HG03135 (cell line): Measurements from ENCODE around the gene ADAR.

Experiments used
- ATAC-seq: cut with Tn5 transposase; IDR thresholded peaks from one replicate; pipeline ENCODE4 v1.9.1; 2021; ENCODE audit warnings: mild to moderate bottlenecking, moderate library complexity; ENCODE audit not compliant: unreplicated experiment

The ADAR gene

DNA sequence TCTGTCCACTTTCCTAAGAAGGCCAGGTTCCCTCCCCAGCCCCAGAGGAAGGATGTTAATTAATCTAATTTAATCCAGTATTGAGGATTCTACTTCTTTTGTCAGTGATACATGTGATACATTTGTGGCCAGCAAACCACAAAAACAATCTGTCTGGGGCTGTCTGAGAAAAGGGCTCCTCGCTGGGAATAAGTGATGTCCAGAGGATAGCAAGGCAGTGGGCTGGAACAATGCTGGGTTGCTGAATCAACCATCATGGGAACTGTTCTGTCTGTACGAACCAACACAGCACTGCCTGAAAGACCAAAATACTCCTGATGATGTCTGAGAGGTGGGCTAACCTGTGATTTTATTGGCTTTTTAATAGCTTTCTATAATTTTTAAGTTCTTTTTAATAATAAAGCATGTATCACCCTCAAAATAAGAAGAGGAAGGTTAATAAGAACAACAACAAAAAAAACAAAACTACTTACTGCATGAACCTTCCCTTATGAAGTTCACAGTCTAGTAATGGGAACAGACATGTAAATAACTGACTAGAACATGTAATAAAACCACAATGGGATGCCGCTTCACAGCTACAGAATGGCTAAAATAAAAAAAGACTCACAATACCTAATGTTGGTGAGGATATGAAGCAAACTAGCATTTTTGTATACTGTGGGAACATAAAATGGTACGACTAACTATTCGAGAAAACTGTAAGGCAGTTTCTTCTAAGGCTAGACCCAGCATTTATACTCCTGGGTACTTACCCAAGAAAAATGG is 11.4 kb upstream of the ADAR start:
- no peak for ATAC-seq

DNA sequence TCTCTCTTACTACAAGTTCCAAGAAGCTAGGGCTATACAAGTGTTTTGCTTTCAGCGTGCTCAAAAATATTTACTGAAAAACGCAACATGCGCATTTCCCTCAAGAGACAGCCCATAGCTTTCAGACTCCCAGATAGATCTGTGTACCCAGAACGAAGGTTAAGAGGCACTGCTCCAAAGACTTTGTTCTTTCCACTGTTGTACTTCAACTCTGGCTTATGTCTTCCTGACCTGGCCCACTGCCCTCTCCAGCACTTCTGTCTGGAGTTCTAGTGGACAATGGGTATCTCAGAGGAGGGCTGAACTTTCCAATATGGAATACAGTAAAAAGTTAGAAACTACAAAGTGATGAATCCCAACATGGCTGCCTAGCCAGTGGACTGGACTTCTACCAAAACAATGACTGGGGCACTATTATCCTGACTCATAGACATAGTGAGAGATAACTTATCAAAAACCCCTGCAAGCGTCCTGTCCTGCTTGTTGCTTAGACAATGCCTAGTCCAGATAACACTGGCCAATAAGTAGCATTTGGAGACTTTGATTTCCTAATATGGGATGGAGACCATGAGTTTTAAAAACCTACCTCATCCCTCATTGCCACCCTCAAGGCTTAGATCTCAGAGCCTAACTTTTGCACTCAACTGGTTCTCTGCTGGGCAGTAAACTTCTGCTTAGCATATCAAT is 8.8 kb upstream of the ADAR start:
- no peak for ATAC-seq

DNA sequence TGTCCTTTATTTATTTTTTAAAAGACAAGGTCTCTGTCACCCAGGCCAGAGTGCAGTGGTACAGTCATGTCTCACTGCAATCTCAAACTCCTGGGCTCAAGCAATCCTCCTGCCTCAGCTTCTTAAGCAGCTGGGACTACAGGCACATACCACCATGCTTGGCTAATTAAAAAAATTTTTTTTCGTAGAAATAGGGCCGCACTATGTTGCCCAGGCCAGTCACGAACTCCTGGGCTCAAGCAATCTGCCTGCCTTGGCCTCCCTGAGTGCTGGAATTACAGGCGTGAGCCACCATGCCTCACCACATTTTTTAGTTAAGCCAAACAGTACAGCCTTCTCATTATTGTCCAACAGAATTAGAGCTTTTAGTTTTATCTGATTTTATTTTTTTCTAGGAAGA is 7.4 kb upstream of the ADAR start:
- no peak for ATAC-seq

DNA sequence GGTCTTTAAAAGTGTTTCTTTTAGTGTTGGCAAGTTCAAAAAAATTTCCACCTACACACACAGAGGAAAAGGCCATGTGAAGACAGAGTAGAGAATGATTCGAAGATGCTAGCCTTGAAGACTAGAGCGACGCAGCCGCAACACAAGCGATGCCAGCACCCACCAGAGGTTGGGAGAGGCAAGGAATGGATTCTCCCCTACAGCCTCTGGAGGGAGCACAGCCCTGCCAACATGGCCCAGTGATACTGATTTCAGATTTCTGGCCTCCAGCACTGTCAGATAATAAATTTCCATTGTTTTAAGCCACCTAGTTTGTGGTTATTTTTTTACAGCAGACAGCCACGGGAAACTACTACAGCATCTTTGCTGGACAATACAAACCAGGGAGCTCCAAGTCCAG is 6.9 kb upstream of the ADAR start:
- no peak for ATAC-seq

DNA sequence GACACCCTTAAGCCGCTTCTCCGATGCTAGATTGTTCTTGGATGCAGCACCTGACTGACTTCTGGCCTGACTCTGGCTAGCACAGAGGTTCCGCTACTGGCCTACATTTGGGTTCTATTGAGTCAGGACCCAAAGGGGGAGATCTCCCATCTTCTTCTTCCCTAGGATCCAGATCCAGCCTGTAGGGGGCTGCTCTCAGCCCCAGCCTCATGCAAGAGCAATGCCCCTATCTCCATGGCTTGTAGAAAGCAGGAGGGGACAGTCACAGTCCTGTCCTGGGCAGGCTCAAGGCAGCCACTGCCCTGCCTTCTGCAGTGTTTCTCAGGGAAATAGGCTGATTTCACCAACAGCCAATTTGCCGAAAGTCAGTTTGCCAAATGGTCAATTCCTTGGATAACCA is 6.3 kb upstream of the ADAR start:
- no peak for ATAC-seq

DNA sequence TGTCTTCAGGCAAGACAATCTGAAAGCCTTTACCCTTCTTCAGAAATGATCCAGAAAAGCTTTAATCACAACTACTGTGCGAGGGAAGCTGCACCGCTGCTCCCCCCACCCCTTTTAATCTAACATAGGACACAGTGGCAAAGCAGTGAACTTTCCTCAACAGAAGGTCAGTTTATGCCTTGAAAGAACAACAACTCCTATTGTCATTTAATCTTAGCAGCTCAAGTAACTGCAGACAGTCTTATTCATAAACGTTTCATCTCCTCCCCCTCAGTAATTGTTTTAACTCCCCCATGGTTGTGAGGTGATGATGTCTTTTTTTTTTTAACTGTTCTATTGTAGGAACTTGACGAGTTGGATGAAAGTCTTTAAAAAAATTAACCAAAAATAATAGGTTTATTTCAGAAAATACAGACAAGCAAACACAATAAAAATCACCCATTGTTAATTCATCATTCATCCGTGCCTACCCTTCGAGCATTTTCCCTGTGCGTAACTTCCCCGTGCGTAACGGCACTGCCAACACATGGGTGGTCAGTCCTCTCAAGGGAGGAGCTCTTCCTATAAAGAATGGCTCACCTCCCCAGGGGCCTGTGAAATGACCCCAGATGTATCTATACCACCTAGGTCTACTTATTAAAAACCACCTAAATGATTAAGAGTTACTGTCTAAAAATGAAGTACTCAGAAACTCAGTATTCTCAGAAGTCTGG is 3.3 kb upstream of the ADAR start:
- no peak for ATAC-seq

DNA sequence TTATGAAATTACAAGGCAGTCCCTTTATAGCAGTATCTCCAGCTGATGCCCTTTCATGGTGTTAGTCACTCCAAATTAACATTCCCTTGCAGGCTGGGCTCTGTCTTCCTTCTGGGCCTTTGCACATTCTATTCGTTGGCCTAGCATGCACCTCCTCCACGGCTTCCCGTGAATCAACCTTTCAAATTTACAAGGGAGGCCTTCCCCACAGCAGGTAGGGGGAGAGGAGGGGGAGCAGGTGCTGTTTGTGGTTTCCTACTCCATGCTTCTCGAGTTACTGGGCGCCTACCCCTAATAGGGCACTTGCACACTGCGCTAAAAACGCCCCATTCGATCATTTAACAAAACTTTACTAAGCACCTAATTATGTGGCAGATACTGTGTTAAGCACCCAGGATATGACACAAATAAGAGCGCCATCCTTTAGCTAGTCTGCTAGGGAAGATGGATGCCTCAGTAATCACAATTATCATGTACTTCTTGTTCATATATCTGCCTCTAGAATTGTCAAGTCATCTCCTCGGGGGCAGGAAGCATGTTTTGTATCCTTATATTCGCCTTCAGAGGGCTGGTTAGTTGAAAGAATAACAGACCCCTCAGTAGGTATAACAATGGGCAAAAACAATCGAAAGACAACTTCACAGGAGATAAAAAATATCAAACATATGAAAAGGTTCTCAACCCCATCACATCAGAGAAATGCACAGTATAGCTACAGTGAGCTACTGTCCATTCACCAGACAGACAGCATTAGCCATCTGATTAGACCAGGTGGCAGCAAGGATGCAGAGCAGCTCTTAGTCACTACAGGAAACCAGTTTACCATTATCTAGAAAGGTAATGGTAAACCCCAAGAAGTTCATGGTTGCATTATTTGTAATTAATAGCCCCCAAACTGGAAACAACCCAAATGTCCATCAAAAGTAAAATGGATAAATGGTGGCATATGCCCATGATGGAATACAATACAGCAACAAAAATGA is 1.7 kb upstream of the ADAR start:
- no peak for ATAC-seq

DNA sequence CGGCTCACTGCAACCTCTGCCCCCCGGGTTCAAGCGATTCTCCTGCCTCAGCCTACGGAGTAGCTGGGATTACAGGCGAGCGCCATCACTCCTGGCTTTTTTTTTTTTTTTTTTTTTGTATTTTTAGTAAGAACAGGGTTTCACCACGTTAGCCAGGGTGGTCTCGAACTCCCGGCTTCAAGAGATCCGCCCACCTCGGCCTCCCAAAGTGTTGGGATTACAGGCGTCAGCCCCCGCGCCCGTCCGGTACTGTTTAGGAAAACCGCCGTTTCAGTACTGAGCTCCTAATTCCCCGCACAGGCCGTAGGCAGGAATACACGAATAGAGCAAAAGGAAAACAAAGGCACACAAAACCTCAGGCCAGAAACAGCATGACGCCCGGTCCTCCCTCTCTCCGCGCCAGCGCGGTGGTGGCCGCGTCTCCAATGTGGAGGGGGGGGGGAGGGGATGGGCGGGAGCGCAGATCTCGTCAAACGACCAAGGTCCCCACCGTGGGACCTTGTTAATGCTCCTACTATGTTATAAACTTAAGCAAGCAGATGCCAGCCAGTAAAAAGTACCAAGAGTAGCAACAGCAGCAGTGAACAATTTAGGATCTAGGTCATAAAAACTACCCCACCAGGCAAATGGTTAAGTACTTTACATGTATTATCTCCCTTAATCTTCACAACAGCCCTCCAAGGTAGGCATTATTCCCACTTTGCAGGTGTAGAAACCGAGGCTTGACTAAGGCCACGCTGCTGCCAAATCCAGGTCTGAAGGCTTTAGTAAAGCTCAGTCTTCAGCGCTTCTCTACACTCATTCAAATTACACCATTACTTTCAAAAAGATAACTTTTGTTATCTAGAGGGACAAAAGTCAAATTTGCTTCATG is 648 bp upstream of the ADAR start:
- ATAC-seq, result no peak

DNA sequence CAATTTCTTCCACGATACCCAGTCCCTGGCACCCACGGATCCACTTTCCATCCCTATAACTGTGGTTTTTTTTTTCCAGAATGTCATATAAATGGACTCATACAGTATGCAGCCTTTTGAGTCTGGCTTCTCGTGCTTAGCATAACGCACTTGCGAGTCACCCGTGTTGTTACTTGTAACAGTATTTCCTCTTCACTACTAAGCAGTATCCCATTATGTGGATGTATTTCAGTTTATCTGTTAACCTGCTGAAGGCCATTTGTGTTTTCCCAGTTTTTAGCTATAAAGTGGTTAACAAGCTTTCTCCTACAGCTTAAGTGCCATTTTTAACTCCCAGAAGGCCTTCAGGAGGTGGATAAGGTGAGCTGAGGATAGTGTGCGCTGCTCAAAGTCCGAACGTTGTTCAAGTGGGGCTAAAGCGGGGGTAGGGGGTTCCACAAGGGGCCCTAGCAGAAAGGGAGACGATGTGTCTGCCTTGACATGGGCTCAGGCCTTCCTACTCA is 829 bp downstream of the ADAR start:
- ATAC-seq, result peak; percentile 4

DNA sequence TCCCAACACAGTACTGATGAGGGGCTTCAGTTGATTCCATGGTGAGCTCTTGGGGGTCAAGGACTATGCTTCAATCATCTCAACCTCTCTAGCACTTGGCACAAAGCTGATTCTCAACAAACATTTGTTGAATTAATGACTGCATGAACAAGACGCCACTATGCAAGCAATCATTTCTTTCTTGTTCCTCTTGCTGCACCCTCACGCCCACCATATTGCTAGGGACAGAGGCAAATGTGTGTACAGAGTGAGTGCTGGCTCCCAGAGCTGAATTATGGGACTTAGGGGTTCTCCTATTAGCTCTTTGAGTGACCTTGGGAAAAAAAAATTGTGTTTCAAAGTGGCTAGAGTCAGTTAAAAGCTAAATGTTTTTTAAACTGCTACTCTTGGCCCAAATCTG is 2.5 kb downstream of the ADAR start:
- no peak for ATAC-seq

DNA sequence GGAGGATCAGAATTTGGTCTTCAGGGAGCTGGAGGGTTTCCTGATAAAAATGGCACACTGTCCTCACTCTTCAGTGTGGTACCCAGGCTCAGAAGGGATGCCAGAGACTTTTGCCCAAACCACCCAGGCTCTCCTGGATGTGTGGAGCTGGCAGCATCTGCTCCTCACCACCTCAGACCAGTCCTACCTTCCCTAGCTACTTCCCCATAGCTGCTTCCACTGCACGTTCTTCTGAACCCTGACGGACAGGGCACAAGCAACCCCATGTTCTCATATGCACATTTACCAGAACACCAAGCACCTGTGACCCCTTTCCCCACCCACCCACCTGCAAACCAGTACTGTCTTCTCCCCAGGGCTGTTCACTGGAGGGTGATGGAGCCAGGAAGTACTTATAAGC is 4.7 kb downstream of the ADAR start:
- no peak for ATAC-seq

DNA sequence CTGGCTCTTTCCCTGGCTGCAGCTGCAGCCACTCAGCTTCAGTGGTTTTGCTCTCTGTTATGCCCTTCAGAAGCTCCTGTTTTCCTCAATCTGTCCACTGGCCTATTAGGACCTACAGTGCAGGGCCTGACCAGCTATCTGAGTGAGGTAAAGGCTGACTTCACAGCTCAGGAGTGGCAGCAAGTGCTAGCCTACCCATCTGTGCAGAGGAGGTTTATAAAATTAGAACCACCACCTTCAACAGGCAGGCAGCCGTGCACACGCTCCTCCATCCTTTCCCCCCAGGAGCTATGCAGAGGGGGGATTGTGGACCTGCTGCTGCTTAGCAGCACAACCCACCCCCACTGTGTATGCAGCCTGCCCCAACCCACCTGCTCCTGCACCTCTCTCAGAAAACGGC is 8.3 kb downstream of the ADAR start:
- ATAC-seq, result no peak

DNA sequence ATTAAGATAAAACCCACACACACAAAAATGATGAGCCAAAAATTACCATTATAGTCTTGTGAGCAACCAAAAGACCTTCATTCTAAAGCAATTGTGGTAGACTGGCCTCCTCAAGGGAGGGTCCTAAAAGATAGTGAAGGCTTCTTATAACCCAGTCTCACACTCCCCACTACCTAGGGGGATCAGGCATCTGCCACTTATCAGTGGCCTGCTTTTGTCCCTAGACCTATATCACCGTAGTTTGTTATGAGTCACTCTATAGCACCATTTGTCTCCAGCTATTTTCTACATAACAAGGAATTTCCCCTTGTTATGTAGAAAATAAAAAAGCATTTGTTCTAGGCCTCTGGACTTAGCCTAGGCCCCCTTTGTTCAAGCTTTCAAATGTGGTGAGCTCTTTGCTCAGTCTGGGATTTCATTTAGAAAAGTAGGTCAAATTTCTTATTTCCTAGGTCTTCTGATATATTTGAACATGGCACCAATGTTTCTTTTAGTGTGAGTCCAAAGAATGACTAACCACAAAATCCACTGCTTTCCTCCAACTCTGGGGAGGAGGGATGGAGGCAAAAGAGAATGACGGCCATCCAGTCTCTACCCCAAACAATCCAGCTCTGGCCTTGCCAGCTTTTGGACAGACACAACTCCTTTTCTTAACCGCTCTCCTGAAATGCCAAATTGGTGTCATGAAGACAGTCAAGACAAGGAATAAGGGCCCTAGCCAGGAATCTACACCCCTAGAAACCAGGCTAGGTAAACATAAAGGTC is 8.9 kb downstream of the ADAR start:
- no peak for ATAC-seq

DNA sequence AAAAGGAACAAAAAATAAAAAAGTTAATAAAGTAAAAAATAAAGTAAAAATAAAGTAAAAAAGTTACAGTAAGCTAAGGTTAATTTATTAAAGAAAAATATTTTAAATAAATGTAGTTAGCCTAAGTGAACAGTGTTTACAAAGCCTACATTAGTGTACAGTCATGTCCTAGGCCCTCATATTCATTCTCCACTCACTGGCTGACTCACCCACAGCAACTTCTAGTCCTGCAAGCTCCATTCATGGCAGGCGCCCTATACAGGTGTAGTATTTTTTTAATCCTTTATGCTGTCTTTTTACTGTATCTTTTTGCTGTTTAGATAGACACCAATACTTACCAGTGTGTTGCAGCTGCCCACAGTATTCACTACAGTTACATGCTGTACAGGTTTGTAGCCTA is 12.4 kb downstream of the ADAR start:
- ATAC-seq, result no peak

DNA sequence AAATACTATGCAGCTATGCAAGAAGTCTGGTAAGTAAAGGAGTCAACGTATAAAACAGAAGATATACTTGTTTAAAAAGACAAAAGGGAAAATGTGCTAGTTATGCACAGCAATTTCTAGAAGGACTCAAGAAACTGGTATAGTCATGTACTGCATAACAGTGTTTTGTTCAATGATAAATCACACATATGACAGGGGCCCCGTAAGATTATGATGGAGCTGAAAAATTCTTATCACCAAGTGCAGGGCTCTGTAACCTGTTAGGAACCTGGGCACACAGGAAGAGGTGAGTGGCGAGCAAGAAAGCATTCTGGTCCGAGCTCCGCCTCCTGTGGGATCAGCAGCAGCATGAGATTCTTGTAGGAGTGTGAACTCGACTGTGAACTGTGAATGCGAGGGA is 13.2 kb downstream of the ADAR start:
- no peak for ATAC-seq

DNA sequence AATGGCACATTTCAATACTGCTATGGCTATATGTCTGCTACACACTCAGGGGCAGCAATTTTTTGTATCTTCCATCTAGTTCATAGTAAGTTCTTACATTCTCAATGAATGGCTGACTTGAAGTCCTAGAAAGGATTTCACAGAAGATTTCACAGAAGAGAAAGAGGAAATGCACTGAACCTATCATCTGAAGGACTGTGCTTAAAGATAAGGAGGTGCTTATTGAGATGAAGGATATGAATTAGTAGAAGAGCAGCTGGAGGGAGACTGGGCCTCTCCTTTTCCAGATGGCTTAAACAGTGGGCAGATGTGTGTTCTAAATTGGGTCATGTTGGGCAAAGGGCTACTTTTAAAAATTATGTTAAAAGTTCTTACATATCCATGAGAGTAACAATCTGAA is 14.6 kb downstream of the ADAR start:
- no peak for ATAC-seq

DNA sequence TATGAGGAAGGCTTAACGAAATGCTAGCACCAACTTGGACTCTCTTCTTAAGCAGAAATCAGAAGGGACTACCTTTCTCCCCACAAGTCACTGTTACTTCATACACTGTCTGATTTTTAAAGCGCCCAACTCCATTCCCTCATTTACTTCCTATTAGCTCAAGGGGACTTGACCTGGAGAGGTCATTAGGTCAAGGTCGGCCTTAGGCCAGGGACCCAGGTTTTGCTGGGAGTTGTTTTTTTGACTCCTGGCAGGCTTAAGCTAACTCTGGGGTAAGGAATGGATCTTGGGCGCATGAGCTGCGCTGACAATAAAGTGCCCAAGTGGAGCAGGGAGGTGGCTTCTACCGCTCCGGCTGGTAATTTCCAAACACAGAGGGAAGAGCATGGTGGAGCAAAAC is 16.8 kb downstream of the ADAR start:
- no peak for ATAC-seq

DNA sequence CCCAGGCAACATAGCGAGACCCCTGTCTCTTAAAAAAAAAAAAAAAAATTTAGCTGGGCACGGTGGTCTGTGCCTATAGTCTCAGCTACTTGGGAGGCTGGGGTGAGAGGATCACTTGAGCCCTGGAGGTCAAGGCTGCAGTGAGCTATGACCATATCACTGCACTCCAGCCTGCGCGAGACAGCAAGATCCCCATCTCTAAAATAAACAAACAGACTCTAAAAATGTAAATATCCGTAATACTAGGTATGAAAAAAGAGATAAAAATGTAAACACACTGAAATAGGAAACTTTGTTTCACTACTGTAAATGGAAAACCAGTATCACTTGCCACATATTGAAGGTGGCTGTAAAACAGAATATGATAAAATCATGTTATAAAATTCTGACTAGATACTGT is 17.2 kb downstream of the ADAR start:
- no peak for ATAC-seq

DNA sequence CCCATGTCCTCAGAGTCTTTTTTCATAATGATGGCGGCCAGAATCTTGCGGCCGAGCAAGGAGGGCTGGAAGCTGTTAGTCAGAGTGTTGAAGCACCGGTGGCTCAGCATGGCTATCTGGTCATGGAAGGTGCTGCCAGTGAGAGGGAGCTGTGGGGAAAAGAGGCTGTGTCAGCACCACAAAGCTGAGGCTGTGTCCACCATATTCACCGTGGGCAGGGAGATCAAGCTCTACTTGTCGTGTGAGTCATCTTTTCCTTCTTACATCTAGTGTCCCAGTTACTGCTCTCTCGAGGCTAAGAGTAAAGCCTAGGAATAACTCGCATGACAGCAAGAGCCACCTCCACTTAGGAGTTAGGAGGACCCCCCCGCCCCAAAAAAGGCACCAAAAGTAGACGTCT is 18.2 kb downstream of the ADAR start:
- no peak for ATAC-seq
